ENCODE results near the gene KCNK2.

GRCh38 chr1:215267495-215267894 lies 185.0 kb downstream of the KCNK2 start:
- no peak for TF ChIP-seq EZH2phosphoT487 (IDR thresholded peaks at IDR 0.05; ENCODE audit: insufficient read depth, low read depth)
- TF ChIP-seq EZH2 (IDR thresholded peaks at IDR 0.05; ENCODE audit: insufficient read depth, poor library complexity, severe bottlenecking), result no peak

All from GM23248 (cell line).